A549 (cell line): ENCODE results near the gene TMEM100. TPM values are rescaled to one million over a fixed set of nuclear protein-coding genes. Genes with fewer than 3 reads are reported as not detected.

Source experiments
- ATAC-seq, 2 experiments: fragments of 200-7000 bp in 1 of 2; fragments of >200 bp in 1 of 2; cut with Nextera tagmentation in 1 of 2; cut with Tn5 transposase in 1 of 2; 3 replicates each; pipeline versions ENCODE4 v1.8.0 to v1.9.1; 2018 to 2020; ENCODE audit warnings: mild to moderate bottlenecking in 1 of 2, moderate library complexity in 1 of 2
- CTCF ChIA-PET: fragments of 300-600 bp; sonication (Branson Sonifier 250); formaldehyde crosslinking; extraction: SDS; loops from one replicate; lab custom pipeline; 2021; ENCODE audit warnings: antibody characterized with exemption, inconsistent platforms; lab: Yijun Ruan, JAX
- POLR2A ChIA-PET: fragments of 350-600 bp; formaldehyde crosslinking; extraction: SDS; loops from one replicate; lab custom pipeline; 2021; ENCODE audit warnings: antibody characterized with exemption, inconsistent platforms; lab: Yijun Ruan, JAX
- DNase-seq, 2 experiments: peaks; one replicate each; pipeline versions ENCODE4 v3.0.0 to v3.0.0-alpha.2; 2011 to 2016; ENCODE audit warnings: low read depth in 1 of 2, low spot score in 1 of 2
- FAIRE-seq: peaks from 2 replicates; lab custom pipeline; 2011; peaks lifted over from hg19 to GRCh38; lab: Jason Lieb, UNC
- H3K27ac ChIP-seq, 2 experiments: fragments of >200 bp; sonication (Bioruptor Twin); formaldehyde crosslinking; 3 replicates each; pipeline ENCODE4 v1.5.1; 2016 to 2017
- H3K4me1 ChIP-seq: fragments of >200 bp; sonication (Bioruptor Twin); formaldehyde crosslinking; 3 replicates; pipeline ENCODE4 v1.6.1; 2016
- H3K4me2 ChIP-seq: fragments of >200 bp; sonication (Bioruptor Twin); formaldehyde crosslinking; 3 replicates; pipeline ENCODE4 v1.6.1; 2016
- H3K4me3 ChIP-seq: fragments of >200 bp; sonication (Bioruptor Twin); formaldehyde crosslinking; 3 replicates; pipeline ENCODE4 v1.5.1; 2016
- H3K9me3 ChIP-seq: fragments of >200 bp; sonication (Bioruptor Twin); formaldehyde crosslinking; 3 replicates; pipeline ENCODE4 v1.6.1; 2016
- BCL3 ChIP-seq: fragments of >200 bp; sonication (Bioruptor Twin); formaldehyde crosslinking; IDR thresholded peaks from 3 replicates; pipeline ENCODE4 v1.6.1; 2016
- CBX2 ChIP-seq: fragments of 200-600 bp; sonication (generic); IDR thresholded peaks from 2 replicates; pipeline ENCODE4 v1.6.1; 2016; ENCODE audit warnings: low read depth, mild to moderate bottlenecking, borderline replicate concordance
- CBX8 ChIP-seq: fragments of 200-600 bp; sonication (generic); IDR thresholded peaks from 2 replicates; pipeline ENCODE4 v1.6.1; 2016
- CEBPB ChIP-seq, 2 experiments: fragments of >200 bp in 1 of 2; sonication (Bioruptor Twin) in 1 of 2; formaldehyde crosslinking in 1 of 2; IDR thresholded peaks; 2 replicates each; pipeline ENCODE4 v1.6.1; 2012 to 2016
- CHD4 ChIP-seq: fragments of 200-600 bp; sonication (generic); IDR thresholded peaks from 2 replicates; pipeline ENCODE4 v1.6.1; 2016; ENCODE audit warnings: antibody characterized with exemption, mild to moderate bottlenecking, borderline replicate concordance
- CTCF ChIP-seq: fragments of >200 bp; sonication (Bioruptor Twin); formaldehyde crosslinking; IDR thresholded peaks from 3 replicates; pipeline ENCODE4 v1.5.1; 2016
- EHF ChIP-seq: fragments of 250-450 bp; sonication (Bioruptor Pico); IDR thresholded peaks from 2 replicates; pipeline ENCODE4 v1.5.0; 2020; ENCODE audit warnings: mild to moderate bottlenecking
- EHMT2 ChIP-seq: fragments of 200-600 bp; sonication (generic); IDR thresholded peaks from 2 replicates; pipeline ENCODE4 v1.6.1; 2016; ENCODE audit warnings: antibody characterized with exemption, low read depth, mild to moderate bottlenecking, moderate library complexity
- EP300 ChIP-seq, 2 experiments: fragments of >200 bp; sonication (Bioruptor Twin); formaldehyde crosslinking; IDR thresholded peaks; 2 replicates in 1 of 2; 3 replicates in 1 of 2; pipeline ENCODE4 v1.6.1; 2016 to 2017
- FOSB ChIP-seq: fragments of 250-450 bp; sonication (Bioruptor Pico); IDR thresholded peaks from 2 replicates; pipeline ENCODE4 v1.5.0; 2020; ENCODE audit warnings: mild to moderate bottlenecking, moderate library complexity
- FOSL2 ChIP-seq, 2 experiments: fragments of 450-650 bp in 1 of 2; fragments of >200 bp in 1 of 2; sonication (Bioruptor Twin) in 1 of 2; formaldehyde crosslinking; IDR thresholded peaks; 2 replicates each; pipeline versions ENCODE4 v1.5.0 to v1.6.1; 2016 to 2020; ENCODE audit warnings: mild to moderate bottlenecking in 1 of 2, moderate library complexity in 1 of 2
- HDAC2 ChIP-seq: fragments of 200-600 bp; sonication (generic); IDR thresholded peaks from 2 replicates; pipeline ENCODE4 v1.6.1; 2016
- HEYL ChIP-seq: fragments of 250-450 bp; sonication (Bioruptor Pico); IDR thresholded peaks from 2 replicates; pipeline ENCODE4 v1.8.0; 2021; ENCODE audit warnings: mild to moderate bottlenecking, moderate library complexity
- HMGXB4 ChIP-seq: fragments of 250-450 bp; sonication (Bioruptor Pico); IDR thresholded peaks from 2 replicates; pipeline ENCODE4 v1.5.0; 2021; ENCODE audit warnings: mild to moderate bottlenecking, moderate library complexity, borderline replicate concordance
- HOXB5 ChIP-seq: fragments of 250-450 bp; sonication (Bioruptor Pico); IDR thresholded peaks from 2 replicates; pipeline ENCODE4 v1.5.0; 2020; ENCODE audit warnings: mild to moderate bottlenecking, moderate library complexity
- KDM1A ChIP-seq: fragments of 200-600 bp; sonication (generic); IDR thresholded peaks from 2 replicates; pipeline ENCODE4 v1.6.1; 2016; ENCODE audit warnings: low read depth, mild to moderate bottlenecking
- MAFK ChIP-seq: fragments of 450-650 bp; IDR thresholded peaks from 2 replicates; pipeline ENCODE4 v1.6.1; 2014; ENCODE audit not compliant: partially characterized antibody
- NFE2L2 ChIP-seq: fragments of 150-350 bp; conservative IDR thresholded peaks from 2 replicates; pipeline ENCODE4 v1.6.1; 2014; ENCODE audit warnings: low read length
- NPAS2 ChIP-seq: fragments of 250-450 bp; sonication (Bioruptor Pico); IDR thresholded peaks from 2 replicates; pipeline ENCODE4 v1.8.0; 2022; ENCODE audit warnings: mild to moderate bottlenecking, moderate library complexity, borderline replicate concordance
- NR3C1 ChIP-seq: fragments of >200 bp; sonication (Bioruptor Twin); formaldehyde crosslinking; IDR thresholded peaks from 3 replicates; pipeline ENCODE4 v1.6.1; 2017
- PHF8 ChIP-seq: fragments of 200-600 bp; sonication (generic); IDR thresholded peaks from 2 replicates; pipeline ENCODE4 v1.6.1; 2016; ENCODE audit warnings: low read depth, mild to moderate bottlenecking, antibody characterized with exemption, moderate library complexity, borderline replicate concordance
- POLR2A ChIP-seq: IDR thresholded peaks from 2 replicates; pipeline ENCODE4 v1.6.1; 2012; ENCODE audit warnings: mild to moderate bottlenecking, low read length
- POLR2AphosphoS2 ChIP-seq: conservative IDR thresholded peaks from 2 replicates; pipeline ENCODE4 v1.6.1; 2012; ENCODE audit warnings: low read length, improper control_type of control experiment, inconsistent platforms
- RAD21 ChIP-seq, 2 experiments: fragments of >200 bp in 1 of 2; sonication (Bioruptor Twin) in 1 of 2; formaldehyde crosslinking in 1 of 2; IDR thresholded peaks in 1 of 2; conservative IDR thresholded peaks in 1 of 2; 2 replicates in 1 of 2; 3 replicates in 1 of 2; pipeline ENCODE4 v1.6.1; 2012 to 2018; ENCODE audit warnings: inconsistent platforms in 1 of 2
- REST ChIP-seq: fragments of 200-600 bp; sonication (generic); IDR thresholded peaks from 2 replicates; pipeline ENCODE4 v1.6.1; 2016; ENCODE audit warnings: antibody characterized with exemption, mild to moderate bottlenecking, moderate library complexity
- SMC3 ChIP-seq: fragments of >200 bp; sonication (Bioruptor Twin); formaldehyde crosslinking; IDR thresholded peaks from 3 replicates; pipeline ENCODE4 v1.6.1; 2018; ENCODE audit warnings: inconsistent platforms
- SREBF2 ChIP-seq: fragments of 450-650 bp; IDR thresholded peaks from 2 replicates; pipeline ENCODE4 v1.6.1; 2014; ENCODE audit warnings: mild to moderate bottlenecking, moderate library complexity
- TP53 ChIP-seq: fragments of 250-450 bp; sonication (Bioruptor Pico); IDR thresholded peaks from 2 replicates; pipeline ENCODE4 v1.5.0; 2021; ENCODE audit warnings: mild to moderate bottlenecking, moderate library complexity
- ZFP36 ChIP-seq: fragments of 450-650 bp; IDR thresholded peaks from 2 replicates; pipeline ENCODE4 v1.6.1; 2014; ENCODE audit warnings: borderline replicate concordance; ENCODE audit not compliant: partially characterized antibody
- ZNF302 ChIP-seq: fragments of 250-450 bp; sonication (Bioruptor Pico); IDR thresholded peaks from 2 replicates; pipeline ENCODE4 v1.9.0; 2021; ENCODE audit warnings: inconsistent platforms, mild to moderate bottlenecking, moderate library complexity
- WGBS: methylation state at CpG from one replicate; pipeline ENCODE4 v1.1.6; 2017; ENCODE audit errors: missing lambda C conversion rate; 5-methylcytosine and 5-hydroxymethylcytosine counted together
- polyA plus RNA-seq, 4 experiments: library from polyadenylated mRNA; depleted of rRNA in 3 of 4; stranded (reverse); fragments of >200 nt; fragmentation: RNase III in 1 of 4; extraction: RNeasy Plus Mini Kit Qiagen cat#74134 plus additional on column Dnase treatment in 1 of 4; gene quantifications; 2 replicates in 3 of 4; 3 replicates in 1 of 4; pipeline ENCODE4 v1.2.3, GENCODE V29; 2011 to 2017

Gene TMEM100
- polyA plus RNA-seq, 2 of the 4 experiments (the other 2 are of a cell fraction): not detected

GRCh38 chr17:55749985-55750384 lies 27.3 kb upstream of the TMEM100 start (continued):
- TF ChIP-seq REST: no peak
- no peak for TF ChIP-seq FOSB
- TF ChIP-seq HDAC2: no peak
- TF ChIP-seq EP300 (IDR thresholded peaks at IDR 0.05): no peak

- no peak for FAIRE-seq
Observed at GRCh38 chr17:55748841-55749240, 26.2 kb upstream of the TMEM100 start.

GRCh38 chr17:55747209-55747608 lies 24.5 kb upstream of the TMEM100 start:
- FAIRE-seq (no peak), DNase-seq (no peak), ATAC-seq (no peak)
- POLR2A ChIA-PET: no interaction called here
- Histone ChIP-seq H3K9me3 (no peaks in the 10 kb centered on the region), H3K27ac (no peak overlapping the region), H3K4me3 (no peak overlapping the region), H3K4me1 (peaks cover 20% of the 10 kb centered on the region; the same call in 2 of the 3 replicates), H3K4me2 (no peak overlapping the region)
- CTCF ChIA-PET: no interaction called here
- WGBS: 29% methylated on average over 3 of the region's 3 CpGs
- TF ChIP-seq MAFK: no peak
- TF ChIP-seq NPAS2 (CRISPR knock-in tag): no peak
- no peak for TF ChIP-seq EHMT2
- no peak for TF ChIP-seq POLR2A
- no peak for TF ChIP-seq HEYL (CRISPR knock-in tag)
- no peak for TF ChIP-seq CBX8
- no peak for TF ChIP-seq CBX2
- no peak for TF ChIP-seq NR3C1
- no peak for TF ChIP-seq SREBF2
- no peak for TF ChIP-seq RAD21 (conservative IDR thresholded peaks at IDR 0.05 in 1 of 2, IDR thresholded peaks at IDR 0.05 in 1 of 2)
- no peak for TF ChIP-seq CTCF
- no peak for TF ChIP-seq NFE2L2
- no peak for TF ChIP-seq EHF
- no peak for TF ChIP-seq CEBPB (IDR thresholded peaks at IDR 0.05)
- no peak for TF ChIP-seq ZFP36

More at GRCh38 chr17:55748841-55749240, 26.2 kb upstream of the TMEM100 start:
- 89% methylated on average over 1 of the region's 1 CpG for WGBS
- ATAC-seq (no peak), DNase-seq (no peak)
- no peak overlapping the region for H3K4me3 ChIP-seq
- peaks cover 12% of the 10 kb centered on the region; the same call in 2 of the 3 replicates for H3K4me1 ChIP-seq
- no peak overlapping the region for H3K27ac ChIP-seq
- ChIA-PET POLR2A (no interaction called here), CTCF (interaction anchor here (0.8 to 3.0 kb wide), 7 partner anchors 12 to 222 kb away, joined by 3 to 26 read pairs (median 4); partner anchors contain the start of gene TMEM100)
- H3K9me3 ChIP-seq: no peaks in the 10 kb centered on the region
- TF ChIP-seq TP53 (CRISPR knock-in tag) (no peak), CEBPB (IDR thresholded peaks at IDR 0.05) (no peak), PHF8 (no peak), EHF (no peak), KDM1A (no peak), POLR2AphosphoS2 (no peak), ZNF302 (CRISPR knock-in tag) (no peak), HMGXB4 (CRISPR knock-in tag) (no peak), HOXB5 (CRISPR knock-in tag) (no peak), SMC3 (no peak), NR3C1 (no peak), HDAC2 (no peak), RAD21 (conservative IDR thresholded peaks at IDR 0.05 in 1 of 2, IDR thresholded peaks at IDR 0.05 in 1 of 2) (no peak), BCL3 (no peak), CHD4 (no peak), FOSL2 (IDR thresholded peaks at IDR 0.05) (no peak), FOSL2 (CRISPR knock-in tag; IDR thresholded peaks at IDR 0.05) (no peak)
- no peak overlapping the region for H3K4me2 ChIP-seq
